ENCODE results near the gene HEY2.

DNA sequence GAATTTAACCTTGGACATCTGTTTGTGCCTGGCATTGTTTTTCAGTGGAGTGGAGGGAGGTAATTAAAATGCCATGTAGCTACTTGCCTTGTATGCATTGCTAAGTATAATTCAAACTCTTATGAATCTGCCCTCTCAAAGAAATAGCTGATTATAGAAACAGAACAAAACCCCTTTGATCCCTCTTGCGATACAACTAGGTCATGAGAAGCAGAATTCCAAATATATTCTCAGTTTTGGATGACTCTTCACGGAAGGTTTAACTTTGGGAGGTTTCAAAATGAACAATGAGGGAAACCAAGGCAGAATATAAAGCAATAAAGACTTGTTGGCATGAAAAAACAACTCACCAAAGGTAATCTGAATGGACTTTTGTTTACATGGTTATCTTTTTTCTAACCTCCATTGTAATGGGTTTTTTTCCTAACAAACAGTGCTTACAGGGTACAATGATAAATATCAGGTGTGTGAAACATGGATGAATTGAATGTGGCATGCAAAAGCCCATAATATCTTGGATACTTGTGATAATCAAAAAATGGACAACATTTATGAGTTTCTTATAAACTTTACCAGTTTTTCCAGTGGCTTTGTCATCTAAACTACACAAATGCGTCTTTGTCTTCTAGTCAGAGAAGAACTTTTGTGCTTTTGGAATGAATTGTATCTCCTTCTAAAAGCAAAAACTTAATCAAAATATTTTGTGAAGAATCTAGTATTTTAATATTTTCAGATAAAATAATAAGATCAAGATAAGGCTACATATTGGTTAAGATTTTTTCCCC lies 15.7 kb upstream of the HEY2 start:
- TF ChIP-seq, protein P1, sequence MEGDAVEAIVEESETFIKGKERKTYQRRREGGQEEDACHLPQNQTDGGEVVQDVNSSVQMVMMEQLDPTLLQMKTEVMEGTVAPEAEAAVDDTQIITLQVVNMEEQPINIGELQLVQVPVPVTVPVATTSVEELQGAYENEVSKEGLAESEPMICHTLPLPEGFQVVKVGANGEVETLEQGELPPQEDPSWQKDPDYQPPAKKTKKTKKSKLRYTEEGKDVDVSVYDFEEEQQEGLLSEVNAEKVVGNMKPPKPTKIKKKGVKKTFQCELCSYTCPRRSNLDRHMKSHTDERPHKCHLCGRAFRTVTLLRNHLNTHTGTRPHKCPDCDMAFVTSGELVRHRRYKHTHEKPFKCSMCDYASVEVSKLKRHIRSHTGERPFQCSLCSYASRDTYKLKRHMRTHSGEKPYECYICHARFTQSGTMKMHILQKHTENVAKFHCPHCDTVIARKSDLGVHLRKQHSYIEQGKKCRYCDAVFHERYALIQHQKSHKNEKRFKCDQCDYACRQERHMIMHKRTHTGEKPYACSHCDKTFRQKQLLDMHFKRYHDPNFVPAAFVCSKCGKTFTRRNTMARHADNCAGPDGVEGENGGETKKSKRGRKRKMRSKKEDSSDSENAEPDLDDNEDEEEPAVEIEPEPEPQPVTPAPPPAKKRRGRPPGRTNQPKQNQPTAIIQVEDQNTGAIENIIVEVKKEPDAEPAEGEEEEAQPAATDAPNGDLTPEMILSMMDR (IDR thresholded peaks at IDR 0.05; ENCODE audit: low read depth, low read length, poor library complexity, severe bottlenecking): no peak
- TF ChIP-seq EZH2phosphoT487 (IDR thresholded peaks at IDR 0.05; ENCODE audit: borderline replicate concordance, low read length): no peak
